Rectal smooth muscle tissue (tissue), 1 donor: ENCODE measurements around the gene PAX7.
"Not testable (repeated sequence)": the region's sequence is repeated elsewhere in the genome, so short reads cannot be mapped to it uniquely, and the experiment has no call there.

Experiments used
- H3K27ac ChIP-seq: one replicate; pipeline ENCODE4 v1.7.0; 2013; ENCODE audit warnings: low read depth, low read length, inconsistent platforms
- H3K27me3 ChIP-seq: one replicate; pipeline ENCODE4 v1.7.0; 2013; ENCODE audit warnings: low read length; ENCODE audit not compliant: control insufficient read depth, insufficient read depth
- H3K36me3 ChIP-seq: one replicate; pipeline ENCODE4 v1.7.0; 2013; ENCODE audit warnings: low read length; ENCODE audit not compliant: control insufficient read depth, insufficient read depth
- H3K4me1 ChIP-seq: one replicate; pipeline ENCODE4 v1.7.0; 2013; ENCODE audit warnings: low read length; ENCODE audit not compliant: control insufficient read depth, insufficient read depth
- H3K4me3 ChIP-seq: one replicate; pipeline ENCODE4 v1.7.0; 2013; ENCODE audit warnings: low read length
- H3K9ac ChIP-seq: one replicate; pipeline ENCODE4 v1.7.0; 2013; ENCODE audit warnings: low read length

Gene PAX7

GRCh38 chr1:18684303-18684702 is 53.7 kb downstream of the PAX7 start:
- H3K4me1 ChIP-seq, result no peaks in the 10 kb centered on the region
- H3K27me3 ChIP-seq, result peaks cover 3% of the 10 kb centered on the region
- H3K9ac ChIP-seq, result no peak overlapping the region

GRCh38 chr1:18686540-18686939 is 55.9 kb downstream of the PAX7 start:
- H3K27me3 ChIP-seq, result peaks cover 5% of the 10 kb centered on the region
- H3K9ac ChIP-seq, result no peak overlapping the region
- H3K4me3 ChIP-seq, result no peak overlapping the region
- no peaks in the 10 kb centered on the region for H3K36me3 ChIP-seq
- no peak overlapping the region for H3K27ac ChIP-seq
- no peaks in the 10 kb centered on the region for H3K4me1 ChIP-seq

More at GRCh38 chr1:18684303-18684702, 53.7 kb downstream of the PAX7 start:
- no peaks in the 10 kb centered on the region for H3K36me3 ChIP-seq
- no peak overlapping the region for H3K4me3 ChIP-seq
- H3K27ac ChIP-seq, result no peak overlapping the region

DNA sequence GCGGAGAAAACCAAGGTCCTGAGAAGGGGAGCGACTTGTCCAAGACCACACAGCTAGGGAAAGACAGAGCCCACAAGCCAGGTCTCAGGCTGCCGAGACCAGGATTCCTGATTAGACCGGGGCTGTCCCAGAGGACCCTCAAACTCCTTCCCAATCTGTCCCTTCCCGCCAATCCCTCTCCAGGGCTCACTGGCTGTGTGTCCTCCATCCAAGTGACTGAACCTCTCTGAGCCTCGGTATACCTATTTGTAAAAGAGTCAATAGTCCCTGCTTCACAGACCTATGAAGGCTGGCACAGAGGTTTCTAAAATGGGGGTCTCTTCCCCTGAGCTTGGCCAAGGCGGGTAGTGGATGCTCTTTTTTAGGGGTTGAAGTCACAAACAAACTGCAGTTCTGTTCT is 56.6 kb downstream of the PAX7 start:
- no peaks in the 10 kb centered on the region for H3K4me1 ChIP-seq
- H3K27ac ChIP-seq, result no peak overlapping the region
- peaks cover 11% of the 10 kb centered on the region for H3K27me3 ChIP-seq
- H3K9ac ChIP-seq, result no peak overlapping the region
- no peaks in the 10 kb centered on the region for H3K36me3 ChIP-seq
- H3K4me3 ChIP-seq, result no peak overlapping the region

- H3K9ac ChIP-seq, result no peak overlapping the region
- H3K4me1 ChIP-seq, result no peaks in the 10 kb centered on the region
- H3K27me3 ChIP-seq, result peaks cover 19% of the 10 kb centered on the region
- H3K27ac ChIP-seq, result no peak overlapping the region
- H3K4me3 ChIP-seq, result no peak overlapping the region
- no peaks in the 10 kb centered on the region for H3K36me3 ChIP-seq
These were observed 61.0 kb downstream of the PAX7 start for GRCh38 chr1:18691648-18692047.

DNA sequence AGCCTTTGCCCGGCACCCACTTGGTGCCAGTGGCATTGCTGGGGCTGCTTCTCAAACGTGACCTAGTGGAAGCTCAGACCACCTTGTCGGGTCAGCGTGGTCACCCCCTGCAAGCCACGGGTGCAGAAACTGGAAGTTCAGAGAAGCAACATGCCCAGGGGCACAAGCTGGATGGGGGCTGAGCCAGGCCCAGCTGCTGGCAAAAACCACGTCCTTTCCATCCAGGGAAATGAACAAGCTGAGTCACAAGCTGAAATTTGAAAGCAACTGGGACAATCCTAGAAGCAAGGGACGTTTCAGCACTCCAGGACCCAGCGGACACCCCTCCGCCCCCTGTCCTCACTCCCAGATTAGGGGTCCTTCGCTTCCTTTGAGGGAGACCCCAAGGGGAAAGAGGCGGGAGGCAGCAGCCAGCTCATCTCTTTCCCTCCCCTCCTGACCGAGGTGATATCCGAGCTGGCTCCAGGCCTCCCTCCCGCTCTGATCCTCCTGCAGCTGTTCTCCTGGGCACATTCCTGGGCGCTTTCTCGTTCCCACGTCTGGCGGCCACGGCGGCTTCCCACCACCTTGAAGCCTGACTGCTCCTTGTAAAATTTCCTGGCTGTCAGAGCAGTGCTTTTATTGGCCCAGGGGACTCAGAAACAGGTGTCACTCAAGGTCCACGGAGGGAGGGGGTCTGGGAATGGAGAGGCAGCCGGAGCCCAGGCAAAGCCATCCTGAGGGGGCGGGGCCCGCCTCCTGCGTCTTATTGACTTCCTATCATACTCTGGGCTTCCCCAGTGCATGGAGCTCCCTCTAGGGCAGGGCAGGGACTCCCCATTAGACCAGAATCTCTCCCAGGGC is 62.8 kb downstream of the PAX7 start:
- Histone ChIP-seq H3K27ac (no peak overlapping the region), H3K9ac (no peak overlapping the region), H3K4me1 (no peaks in the 10 kb centered on the region), H3K36me3 (no peaks in the 10 kb centered on the region), H3K4me3 (no peak overlapping the region), H3K27me3 (peaks cover 19% of the 10 kb centered on the region)

DNA sequence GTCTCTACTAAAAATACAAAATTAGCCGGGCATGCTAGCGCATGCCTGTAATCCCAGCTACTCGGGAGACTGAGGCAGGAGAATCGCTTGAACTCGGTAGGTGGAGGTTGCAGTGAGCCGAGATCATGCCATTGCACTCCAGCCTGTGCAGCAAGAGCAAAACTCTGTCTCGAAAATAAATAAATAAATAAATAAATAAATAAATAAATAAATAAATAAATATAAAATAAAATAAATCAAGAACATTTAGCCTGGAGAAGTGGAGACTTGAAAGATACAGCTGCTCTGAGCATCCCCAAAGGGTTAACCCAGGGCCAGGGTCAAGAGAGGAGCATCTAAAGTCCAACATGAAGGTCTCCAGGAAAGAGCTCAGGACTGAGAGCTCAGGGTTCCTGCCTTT is 63.6 kb downstream of the PAX7 start:
- H3K4me1 ChIP-seq, H3K9ac ChIP-seq, H3K36me3 ChIP-seq, H3K27ac ChIP-seq, H3K4me3 ChIP-seq: not testable (repeated sequence)
- H3K27me3 ChIP-seq, result peaks cover 25% of the 10 kb centered on the region

DNA sequence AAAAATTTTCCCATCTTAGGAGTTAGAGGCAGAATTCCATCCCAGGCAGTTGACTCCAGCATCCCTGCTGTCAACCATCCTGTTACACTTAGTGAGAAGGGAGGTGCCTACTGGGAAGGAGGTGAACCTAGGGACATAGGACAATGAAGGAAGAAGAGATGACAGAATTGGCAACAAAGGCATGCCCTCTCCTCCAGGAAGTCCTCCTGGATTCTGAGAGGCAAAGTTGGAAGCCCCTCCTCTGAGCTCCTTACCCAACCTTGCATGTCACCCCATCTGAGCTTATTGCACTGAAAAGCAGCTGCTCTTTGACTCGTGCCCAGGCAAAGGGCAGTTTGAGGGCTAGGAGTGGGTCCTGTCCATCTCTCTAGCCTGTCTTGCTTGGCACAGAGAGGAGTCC is 66.9 kb downstream of the PAX7 start:
- H3K4me1 ChIP-seq, result no peaks in the 10 kb centered on the region
- H3K4me3 ChIP-seq, result no peak overlapping the region
- no peak overlapping the region for H3K27ac ChIP-seq
- H3K27me3 ChIP-seq, result peaks cover 18% of the 10 kb centered on the region
- no peak overlapping the region for H3K9ac ChIP-seq
- no peaks in the 10 kb centered on the region for H3K36me3 ChIP-seq

- Histone ChIP-seq H3K36me3 (no peaks in the 10 kb centered on the region), H3K27ac (no peak overlapping the region), H3K9ac (no peak overlapping the region), H3K27me3 (peaks cover 8% of the 10 kb centered on the region), H3K4me3 (no peak overlapping the region), H3K4me1 (no peaks in the 10 kb centered on the region)
These were observed 69.9 kb downstream of the PAX7 start for GRCh38 chr1:18700530-18700929.

GRCh38 chr1:18701183-18701582 is 70.5 kb downstream of the PAX7 start:
- Histone ChIP-seq H3K4me3 (no peak overlapping the region), H3K9ac (no peak overlapping the region), H3K36me3 (no peaks in the 10 kb centered on the region), H3K27ac (no peak overlapping the region), H3K27me3 (peaks cover 11% of the 10 kb centered on the region), H3K4me1 (no peaks in the 10 kb centered on the region)

DNA sequence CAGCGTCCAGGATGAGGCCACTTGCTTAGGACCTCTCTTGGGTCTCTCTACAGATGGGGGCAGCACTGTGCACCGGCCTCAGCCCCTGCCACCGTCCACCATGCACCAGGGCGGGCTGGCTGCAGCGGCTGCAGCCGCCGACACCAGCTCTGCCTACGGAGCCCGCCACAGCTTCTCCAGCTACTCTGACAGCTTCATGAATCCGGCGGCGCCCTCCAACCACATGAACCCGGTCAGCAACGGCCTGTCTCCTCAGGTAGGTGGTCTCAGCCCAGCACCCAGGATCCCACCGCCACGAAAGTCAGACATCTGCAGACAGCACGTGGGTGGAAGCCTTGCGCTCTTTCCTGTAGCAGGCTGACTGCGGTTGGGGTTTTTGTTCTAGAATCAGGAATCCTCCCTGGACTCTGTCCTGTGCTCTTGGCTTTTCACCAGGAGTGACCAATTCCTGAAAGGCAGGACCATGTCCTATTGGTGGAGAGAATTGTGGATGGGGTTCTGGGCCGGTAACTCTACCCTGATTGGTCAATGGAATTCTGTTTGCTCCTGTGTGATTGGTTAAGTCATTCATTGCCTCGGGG is 72.5 kb downstream of the PAX7 start:
- H3K36me3 ChIP-seq, result no peaks in the 10 kb centered on the region
- H3K4me3 ChIP-seq, result no peak overlapping the region
- no peak overlapping the region for H3K9ac ChIP-seq
- peaks cover 11% of the 10 kb centered on the region for H3K27me3 ChIP-seq
- H3K27ac ChIP-seq, result no peak overlapping the region
- no peaks in the 10 kb centered on the region for H3K4me1 ChIP-seq

- no peaks in the 10 kb centered on the region for H3K36me3 ChIP-seq
- H3K4me1 ChIP-seq, result no peaks in the 10 kb centered on the region
- no peak overlapping the region for H3K4me3 ChIP-seq
- peaks cover 6% of the 10 kb centered on the region for H3K27me3 ChIP-seq
- no peak overlapping the region for H3K27ac ChIP-seq
- H3K9ac ChIP-seq, result no peak overlapping the region
These were observed 75.2 kb downstream of the PAX7 start for GRCh38 chr1:18705811-18706210.

GRCh38 chr1:18707696-18708257 is 77.1 kb downstream of the PAX7 start:
- no peak overlapping the region for H3K9ac ChIP-seq
- no peak overlapping the region for H3K27ac ChIP-seq
- H3K27me3 ChIP-seq, result peaks cover 9% of the 10 kb centered on the region
- H3K4me3 ChIP-seq, result no peak overlapping the region
- H3K36me3 ChIP-seq, result no peaks in the 10 kb centered on the region
- no peaks in the 10 kb centered on the region for H3K4me1 ChIP-seq

GRCh38 chr1:18710002-18710401 is 79.4 kb downstream of the PAX7 start:
- no peak overlapping the region for H3K27ac ChIP-seq

More at GRCh38 chr1:18710002-18710401, 79.4 kb downstream of the PAX7 start:
- no peak overlapping the region for H3K4me3 ChIP-seq
- H3K27me3 ChIP-seq, result peaks cover 14% of the 10 kb centered on the region
- no peak overlapping the region for H3K9ac ChIP-seq
- H3K36me3 ChIP-seq, result no peaks in the 10 kb centered on the region
- H3K4me1 ChIP-seq, result no peaks in the 10 kb centered on the region
